PFSK-1 (cell line): ENCODE measurements around the gene PRKCQ.

Source experiments
- POLR2AphosphoS5 ChIP-seq: IDR thresholded peaks from 2 replicates; pipeline ENCODE4 v1.6.1; 2012; ENCODE audit warnings: low read depth, mild to moderate bottlenecking, control low read depth, low read length, moderate library complexity
- SIN3A ChIP-seq: IDR thresholded peaks from 2 replicates; pipeline ENCODE4 v1.6.1; 2012; ENCODE audit warnings: mild to moderate bottlenecking, low read length, moderate library complexity, borderline replicate concordance; ENCODE audit not compliant: insufficient read depth
- TAF1 ChIP-seq: IDR thresholded peaks from 2 replicates; pipeline ENCODE4 v1.6.1; 2012; ENCODE audit warnings: low read length, control low read depth, borderline replicate concordance; ENCODE audit not compliant: insufficient read depth

DNA sequence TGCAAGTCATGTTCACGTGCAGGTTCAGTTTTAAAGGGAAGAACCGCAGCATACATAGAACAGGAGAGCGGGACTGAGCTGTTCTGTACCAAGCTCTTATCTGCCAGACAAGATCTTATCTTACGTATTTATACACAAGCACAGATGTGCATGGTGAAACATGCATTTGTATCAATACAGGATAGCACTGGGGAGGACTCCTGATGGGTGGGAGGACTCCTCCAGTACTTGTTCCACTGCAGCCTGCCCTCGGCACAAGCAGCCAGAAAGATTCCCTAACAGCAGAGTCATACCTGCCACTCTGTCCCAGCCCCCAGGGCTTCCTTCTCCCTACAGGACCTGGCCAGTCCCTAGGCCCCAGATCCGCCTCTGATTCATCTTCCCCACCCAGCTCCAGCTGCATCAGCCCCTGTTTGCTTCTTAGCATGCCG is 13.2 kb upstream of the PRKCQ start:
- TF ChIP-seq TAF1 (no peak), SIN3A (no peak), POLR2AphosphoS5 (no peak)
